ENCODE results near the gene ARHGAP42. TPM values are rescaled to one million over a fixed set of nuclear protein-coding genes. Genes with fewer than 3 reads are reported as not detected.
"Not testable (repeated sequence)": the region's sequence is repeated elsewhere in the genome, so short reads cannot be mapped to it uniquely, and the experiment has no call there.

ARHGAP42 gene, protein sequence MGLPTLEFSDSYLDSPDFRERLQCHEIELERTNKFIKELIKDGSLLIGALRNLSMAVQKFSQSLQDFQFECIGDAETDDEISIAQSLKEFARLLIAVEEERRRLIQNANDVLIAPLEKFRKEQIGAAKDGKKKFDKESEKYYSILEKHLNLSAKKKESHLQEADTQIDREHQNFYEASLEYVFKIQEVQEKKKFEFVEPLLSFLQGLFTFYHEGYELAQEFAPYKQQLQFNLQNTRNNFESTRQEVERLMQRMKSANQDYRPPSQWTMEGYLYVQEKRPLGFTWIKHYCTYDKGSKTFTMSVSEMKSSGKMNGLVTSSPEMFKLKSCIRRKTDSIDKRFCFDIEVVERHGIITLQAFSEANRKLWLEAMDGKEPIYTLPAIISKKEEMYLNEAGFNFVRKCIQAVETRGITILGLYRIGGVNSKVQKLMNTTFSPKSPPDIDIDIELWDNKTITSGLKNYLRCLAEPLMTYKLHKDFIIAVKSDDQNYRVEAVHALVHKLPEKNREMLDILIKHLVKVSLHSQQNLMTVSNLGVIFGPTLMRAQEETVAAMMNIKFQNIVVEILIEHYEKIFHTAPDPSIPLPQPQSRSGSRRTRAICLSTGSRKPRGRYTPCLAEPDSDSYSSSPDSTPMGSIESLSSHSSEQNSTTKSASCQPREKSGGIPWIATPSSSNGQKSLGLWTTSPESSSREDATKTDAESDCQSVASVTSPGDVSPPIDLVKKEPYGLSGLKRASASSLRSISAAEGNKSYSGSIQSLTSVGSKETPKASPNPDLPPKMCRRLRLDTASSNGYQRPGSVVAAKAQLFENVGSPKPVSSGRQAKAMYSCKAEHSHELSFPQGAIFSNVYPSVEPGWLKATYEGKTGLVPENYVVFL
- 3.7 TPM for polyA plus RNA-seq (2012; ENCODE audit: insufficient read depth, insufficient read length)

DNA sequence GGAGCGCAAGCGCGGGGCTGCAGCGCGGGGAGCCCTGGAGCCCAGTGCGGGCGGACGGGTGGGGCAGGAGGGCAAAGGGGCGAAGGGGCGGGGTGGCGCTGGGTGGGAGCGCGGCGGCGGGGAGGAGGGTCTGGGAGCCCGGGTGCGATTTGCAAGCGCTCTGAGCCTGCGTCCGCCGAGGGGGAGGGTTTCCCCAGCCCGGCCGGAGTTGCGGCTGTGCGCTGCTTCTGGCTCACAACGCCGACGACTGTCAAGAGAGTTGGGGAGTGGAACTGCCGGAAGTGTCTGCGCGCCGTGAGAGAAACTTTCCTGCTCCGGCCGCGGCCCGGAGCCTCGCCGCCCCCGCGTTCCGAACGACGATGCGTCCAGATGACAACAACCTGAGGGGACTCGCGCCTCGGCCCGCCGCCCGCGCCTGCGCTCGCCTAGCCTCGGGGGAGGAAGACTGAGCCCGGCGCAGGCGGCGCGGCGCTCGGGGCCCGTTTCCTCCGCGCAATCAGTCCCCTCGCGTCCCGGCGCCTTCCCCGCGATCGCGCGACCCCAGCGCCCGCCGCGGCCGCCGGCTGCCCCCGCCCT, at the start of gene ARHGAP42:
TSS of gene ARHGAP42 (plus strand) at position 235 of the 576 bp plus-strand sequence. CDS start 391 bp downstream, outside the sequence.
- peak; percentile 49 for DNase-seq (ENCODE audit: low read depth, low spot score)
- peak within 1 kb of the TSS; percentile 72 for H3K4me3 ChIP-seq (ENCODE audit: low read length)

DNA sequence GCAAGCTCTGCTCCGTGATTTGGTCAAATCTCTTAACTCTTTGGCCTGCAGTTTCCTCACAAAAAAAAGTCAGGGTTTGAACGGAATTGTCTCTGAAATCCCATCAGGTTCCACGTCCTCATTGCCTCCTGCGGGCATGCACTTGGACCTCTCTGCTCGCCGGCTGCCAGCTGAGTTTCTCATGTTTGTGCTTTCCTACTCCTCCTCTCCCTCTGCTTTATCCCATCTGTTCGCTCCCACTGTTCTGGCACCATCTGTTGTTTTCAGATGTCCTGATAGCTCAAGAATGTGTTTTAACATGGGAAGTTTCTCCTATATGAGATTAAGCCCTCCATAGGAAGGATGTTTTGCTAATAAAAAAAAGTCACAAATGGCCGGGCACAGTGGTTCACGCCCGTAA, 49.4 kb upstream of the ARHGAP42 start:
- DNase-seq (ENCODE audit: low read depth, low spot score) = no peak
- no peak overlapping the region for H3K4me3 ChIP-seq (ENCODE audit: low read length)

DNA sequence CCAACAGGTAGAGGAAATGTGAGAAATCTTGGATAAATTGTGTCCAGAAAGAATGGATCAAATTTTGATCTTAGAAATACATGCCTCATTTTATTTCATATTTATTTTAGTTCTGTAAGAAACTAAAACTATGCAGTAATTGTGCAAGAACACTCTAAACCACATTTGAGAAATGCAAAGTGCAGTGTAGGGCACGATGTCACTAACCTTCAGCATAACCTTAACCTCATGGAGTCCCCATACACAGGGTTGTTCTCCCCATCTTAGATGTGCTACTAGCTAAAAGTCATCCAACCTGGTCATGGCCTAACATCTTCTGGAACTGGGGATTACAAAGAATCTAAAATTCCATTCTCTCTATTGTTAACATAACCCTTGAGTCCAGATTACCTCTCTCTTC, 48.4 kb upstream of the ARHGAP42 start:
- no peak overlapping the region for H3K4me3 ChIP-seq (ENCODE audit: low read length)

DNA sequence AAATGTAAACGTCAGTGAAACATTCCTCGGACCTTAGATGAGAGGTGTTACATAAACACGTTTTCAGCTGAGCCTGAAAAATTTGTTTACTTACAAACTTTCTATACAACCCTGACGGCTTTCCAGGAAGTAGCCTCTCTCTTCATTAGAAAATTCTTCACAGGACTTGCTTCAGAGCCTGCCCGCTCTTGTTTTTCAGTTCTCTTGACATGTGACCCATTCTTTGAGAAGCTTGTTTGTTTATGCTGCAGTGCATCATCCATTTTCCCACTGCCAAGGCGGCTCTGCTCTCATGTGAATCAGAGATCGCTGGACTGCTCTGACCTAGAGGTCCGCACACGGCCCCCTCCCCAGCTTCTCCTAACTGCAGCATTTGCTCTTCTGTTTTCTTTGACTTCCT, 47.9 kb upstream of the ARHGAP42 start:
- DNase-seq (ENCODE audit: low read depth, low spot score) = no peak
- H3K4me3 ChIP-seq (ENCODE audit: low read length) = no peak overlapping the region

More for the DNA sequence above, 48.4 kb upstream of the ARHGAP42 start:
- DNase-seq (ENCODE audit: low read depth, low spot score) = no peak

DNA sequence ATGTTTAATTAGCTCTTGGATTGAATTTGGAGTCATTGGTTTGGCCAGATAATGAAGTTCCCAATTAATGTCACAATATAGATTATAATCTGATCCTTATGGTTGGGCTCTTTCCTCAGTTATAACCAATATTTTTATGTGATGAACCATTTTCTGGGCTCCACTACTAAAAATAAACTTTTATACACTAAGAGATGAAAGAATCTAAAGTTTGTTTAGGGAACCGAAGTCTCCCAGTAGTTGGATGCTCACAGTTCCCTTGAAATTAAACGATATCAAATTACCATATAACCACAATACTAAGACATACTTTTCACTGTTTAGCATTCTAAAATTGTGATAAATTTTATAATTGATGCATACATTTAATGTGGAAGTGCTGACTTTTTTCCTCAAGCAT, 47.0 kb upstream of the ARHGAP42 start:
- DNase-seq (ENCODE audit: low read depth, low spot score) = no peak
- H3K4me3 ChIP-seq (ENCODE audit: low read length) = no peak overlapping the region

DNA sequence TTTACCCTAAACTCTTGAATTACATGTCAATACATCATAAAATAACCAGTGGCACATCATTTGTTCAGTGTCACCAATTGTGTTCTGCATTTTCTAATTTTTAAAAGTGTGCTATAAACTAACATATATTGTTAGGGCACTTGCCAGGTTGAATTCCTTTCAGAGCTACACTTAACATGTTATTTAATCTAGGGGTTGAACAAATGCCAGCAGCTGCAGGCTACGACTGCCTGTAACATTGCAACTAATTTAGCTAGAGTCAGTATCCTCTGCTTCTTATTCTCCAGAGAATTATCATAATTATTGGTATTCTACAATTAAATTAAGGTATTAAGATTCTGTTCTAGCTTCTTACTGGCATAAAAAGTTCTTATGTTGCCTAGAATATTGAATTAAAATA, 46.4 kb upstream of the ARHGAP42 start:
- DNase-seq (ENCODE audit: low read depth, low spot score) = no peak
- H3K4me3 ChIP-seq (ENCODE audit: low read length) = no peak overlapping the region

DNA sequence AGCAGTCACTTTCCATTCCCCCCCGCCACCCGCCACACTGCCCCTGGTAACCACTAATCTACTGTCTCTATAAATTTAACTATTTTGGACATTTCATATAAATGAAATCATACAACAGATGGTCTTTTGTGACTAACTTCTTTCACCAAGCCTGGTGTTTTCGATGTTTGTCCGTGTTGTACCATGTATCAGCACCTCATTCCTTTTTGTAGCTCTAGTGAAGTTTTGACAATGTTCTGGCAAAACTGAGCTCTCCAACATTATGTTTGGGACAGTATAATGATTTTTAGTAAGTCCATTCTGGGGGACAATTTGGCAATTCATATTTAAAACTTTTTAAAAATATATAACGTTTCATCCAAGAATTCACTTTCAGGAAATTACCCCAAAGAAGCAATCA, 45.6 kb upstream of the ARHGAP42 start:
- no peak overlapping the region for H3K4me3 ChIP-seq (ENCODE audit: low read length)
- no peak for DNase-seq (ENCODE audit: low read depth, low spot score)

DNA sequence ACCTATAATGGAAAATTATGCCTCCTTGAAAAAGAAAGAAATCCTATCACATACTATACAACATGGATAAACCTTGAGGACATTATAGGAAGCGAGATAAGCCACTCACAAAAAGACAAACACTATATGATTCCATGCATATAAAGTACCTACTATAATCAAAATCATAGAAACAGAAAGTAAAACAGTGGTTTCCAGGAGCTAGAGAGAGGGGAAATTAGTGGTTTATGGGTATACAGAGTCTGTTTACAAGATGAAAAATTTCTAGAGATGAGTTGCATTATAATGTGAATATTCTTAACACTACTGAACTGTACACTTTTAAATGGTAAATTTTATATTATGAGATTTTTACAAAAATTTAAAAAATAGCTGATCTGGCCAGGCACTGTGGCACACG, 40.5 kb upstream of the ARHGAP42 start:
- no peak for DNase-seq (ENCODE audit: low read depth, low spot score)
- no peak overlapping the region for H3K4me3 ChIP-seq (ENCODE audit: low read length)

DNA sequence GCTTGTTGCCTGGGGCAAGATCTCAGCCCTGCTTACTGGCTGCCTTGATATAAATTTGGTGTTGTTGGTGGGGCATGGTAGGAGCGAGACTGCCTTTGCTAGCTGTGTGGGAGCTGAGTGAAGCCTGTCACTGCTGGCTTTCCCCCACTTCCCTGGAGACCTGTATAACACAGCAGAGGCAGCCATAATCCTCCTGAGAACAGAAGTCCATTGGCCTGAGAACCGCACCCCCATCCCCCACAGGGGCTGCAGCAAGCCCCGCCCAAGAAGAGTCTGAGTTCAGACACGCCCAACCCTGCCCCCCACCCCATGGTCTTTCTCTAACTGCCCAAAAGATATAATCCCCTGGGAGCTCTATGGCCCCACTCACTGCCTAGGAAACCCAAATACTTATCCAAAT, 39.2 kb upstream of the ARHGAP42 start:
- DNase-seq (ENCODE audit: low read depth, low spot score) = no peak

DNA sequence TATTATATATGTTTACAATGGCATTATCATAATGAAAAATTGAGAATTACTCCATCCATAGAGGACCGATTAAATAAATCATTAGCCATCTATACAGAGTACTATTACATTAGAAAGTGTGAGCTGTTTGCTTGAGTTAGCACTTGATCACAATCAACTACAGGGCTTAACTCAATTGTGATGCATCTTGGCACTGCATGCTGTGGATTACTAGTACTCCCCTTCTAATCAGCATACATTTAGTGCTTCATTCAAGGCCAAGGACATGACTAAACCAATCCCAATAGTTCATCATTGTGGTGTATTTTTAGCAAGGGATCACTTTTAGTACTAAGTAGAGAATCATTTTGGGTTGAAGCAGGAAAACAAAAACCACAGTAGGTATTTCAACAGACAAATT, 23.5 kb upstream of the ARHGAP42 start:
- H3K4me3 ChIP-seq (ENCODE audit: low read length) = no peak overlapping the region
- DNase-seq (ENCODE audit: low read depth, low spot score) = no peak

More for the DNA sequence above, 39.2 kb upstream of the ARHGAP42 start:
- H3K4me3 ChIP-seq (ENCODE audit: low read length) = no peak overlapping the region

DNA sequence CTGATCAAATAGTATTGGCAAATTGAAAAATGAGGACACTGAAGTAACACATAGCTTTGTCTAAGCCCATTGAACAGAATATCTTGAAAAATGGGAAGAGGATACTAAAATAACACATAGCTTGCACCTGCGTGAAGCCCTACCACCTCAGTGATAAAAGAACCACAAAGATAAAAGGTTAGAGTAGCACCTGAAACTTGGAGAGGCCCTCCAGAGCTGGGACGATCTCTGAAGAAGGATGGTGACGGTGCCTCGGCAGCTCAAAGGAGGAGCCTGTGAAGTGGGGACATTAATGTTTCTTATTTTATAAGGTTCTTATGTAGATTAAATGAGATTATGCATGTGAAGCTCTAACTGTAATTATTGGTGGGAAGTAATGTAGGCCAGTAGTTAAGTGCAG, 23.1 kb upstream of the ARHGAP42 start:
- H3K4me3 ChIP-seq (ENCODE audit: low read length) = no peak overlapping the region
- no peak for DNase-seq (ENCODE audit: low read depth, low spot score)

DNA sequence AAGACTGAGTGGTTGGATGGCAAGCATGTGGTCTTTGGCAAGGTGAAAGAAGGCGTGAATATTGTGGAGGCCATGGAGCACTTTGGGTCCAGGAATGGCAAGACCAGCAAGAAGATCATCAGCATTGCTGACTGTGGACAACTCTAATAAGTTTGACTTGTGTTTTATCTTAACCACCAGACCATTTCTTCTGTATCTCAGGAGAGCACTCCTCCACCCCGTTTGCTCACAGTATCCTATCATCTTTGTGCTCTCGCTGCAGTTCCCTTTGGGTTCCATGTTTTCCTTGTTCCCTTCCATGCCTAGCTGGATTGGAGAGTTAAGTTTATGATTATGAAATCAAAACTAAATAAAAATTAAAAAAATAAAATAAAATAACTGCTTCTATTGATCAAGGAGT, 20.3 kb upstream of the ARHGAP42 start:
- not testable (repeated sequence) for DNase-seq (ENCODE audit: low read depth, low spot score); H3K4me3 ChIP-seq (ENCODE audit: low read length)

DNA sequence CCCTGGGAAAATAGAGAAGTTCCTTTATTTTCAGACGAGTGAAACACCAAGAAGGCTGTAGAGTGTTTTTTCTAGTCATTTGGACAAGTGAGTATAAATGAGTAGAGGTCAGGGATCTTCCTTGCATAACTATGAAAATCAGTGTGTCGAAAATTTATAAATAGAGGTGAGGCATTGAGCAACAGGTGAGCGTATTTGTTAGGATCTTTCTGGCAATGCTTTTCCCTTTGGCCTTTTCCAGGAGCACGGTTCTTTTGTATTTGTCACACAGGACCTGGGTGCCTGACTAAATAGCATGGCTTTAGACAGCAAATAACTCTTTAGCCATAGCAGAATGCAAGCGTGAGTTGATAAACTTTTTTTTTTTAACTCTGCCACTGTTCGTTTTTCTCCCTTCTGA, 19.6 kb upstream of the ARHGAP42 start:
- H3K4me3 ChIP-seq (ENCODE audit: low read length) = no peak overlapping the region
- no peak for DNase-seq (ENCODE audit: low read depth, low spot score)

DNA sequence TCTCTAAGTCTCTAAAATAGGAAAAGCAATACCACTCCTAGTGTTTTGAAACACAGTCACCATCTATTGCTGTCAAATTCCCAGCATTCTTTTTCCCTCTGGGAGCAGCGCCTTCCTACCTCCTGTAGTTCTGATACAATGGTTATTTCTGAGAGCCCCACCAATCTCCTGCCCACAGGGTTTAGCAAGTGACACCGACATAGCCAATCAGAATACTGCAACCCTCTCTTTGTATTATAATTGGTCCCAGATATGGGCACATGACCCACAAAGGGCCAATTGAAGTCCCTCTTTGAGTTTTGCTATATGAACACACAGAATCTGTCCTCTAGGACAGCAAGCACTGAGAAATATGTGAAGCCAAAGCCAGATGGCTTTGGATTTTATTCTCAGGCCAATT, 16.9 kb upstream of the ARHGAP42 start:
- no peak overlapping the region for H3K4me3 ChIP-seq (ENCODE audit: low read length)
- DNase-seq (ENCODE audit: low read depth, low spot score) = no peak

DNA sequence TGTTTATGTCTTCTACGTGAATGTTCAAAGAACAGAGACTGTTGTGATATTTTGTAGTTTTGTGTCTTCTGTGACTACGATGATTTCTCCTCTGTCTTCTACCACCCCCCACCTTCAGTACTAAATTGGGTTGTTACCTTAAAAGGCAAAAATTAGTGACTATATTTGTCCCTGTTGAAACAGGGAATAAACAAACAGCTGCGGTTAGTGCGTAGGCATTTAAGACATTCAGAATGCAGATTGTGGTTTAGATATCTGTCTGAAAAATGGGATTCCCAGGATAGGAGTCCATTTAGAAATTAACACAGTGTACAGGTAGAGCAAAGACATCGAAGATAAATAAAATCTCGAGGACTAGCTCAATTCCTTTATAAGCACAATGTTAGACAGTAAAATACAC, 15.6 kb upstream of the ARHGAP42 start:
- DNase-seq (ENCODE audit: low read depth, low spot score) = no peak
- no peak overlapping the region for H3K4me3 ChIP-seq (ENCODE audit: low read length)

DNA sequence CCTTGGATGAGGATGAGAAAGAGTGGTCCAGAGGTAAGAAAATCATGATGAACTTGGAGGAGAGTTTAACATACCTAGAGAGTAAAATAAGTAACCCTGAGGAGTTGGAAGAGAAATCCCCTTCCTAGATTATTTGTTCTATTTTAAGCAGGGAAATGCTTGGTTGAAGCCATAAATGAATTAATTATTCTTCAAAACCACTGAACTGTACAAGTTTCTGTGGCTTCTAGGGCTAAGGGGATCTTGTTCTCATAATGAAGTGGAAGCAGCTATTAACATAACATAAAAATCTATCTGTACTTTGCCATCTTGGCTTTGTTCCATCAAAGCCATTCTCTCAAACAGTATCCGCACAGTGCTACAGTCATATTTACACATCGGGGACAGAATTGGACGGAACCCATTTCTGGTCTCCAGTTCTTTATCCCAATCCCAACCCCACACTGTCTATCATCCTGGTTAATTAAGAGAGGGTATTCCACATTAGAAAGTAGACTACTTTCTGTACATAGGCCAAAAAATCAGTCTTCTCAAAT, 14.5 kb upstream of the ARHGAP42 start:
- DNase-seq (ENCODE audit: low read depth, low spot score) = no peak

DNA sequence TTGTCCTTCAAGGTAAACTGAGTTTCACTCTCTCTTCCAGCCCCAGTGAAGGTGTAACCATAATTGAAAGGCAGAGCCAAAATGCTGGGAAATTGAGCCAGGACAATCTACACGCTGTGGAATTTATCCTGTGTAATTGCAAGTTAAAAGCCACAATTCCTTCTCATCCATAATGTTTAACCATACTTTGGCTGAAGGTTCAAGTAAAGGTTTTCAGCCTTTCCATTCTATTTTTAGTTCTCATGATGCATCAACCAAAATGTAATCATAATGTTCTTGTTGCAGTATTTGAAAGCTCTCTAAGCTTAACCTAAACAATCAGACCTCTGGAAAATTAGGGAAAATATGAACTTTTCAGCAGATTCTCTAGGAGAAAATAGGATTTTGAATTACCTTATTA, 14.0 kb upstream of the ARHGAP42 start:
- no peak overlapping the region for H3K4me3 ChIP-seq (ENCODE audit: low read length)
- no peak for DNase-seq (ENCODE audit: low read depth, low spot score)

More for the DNA sequence above, 14.5 kb upstream of the ARHGAP42 start:
- no peak overlapping the region for H3K4me3 ChIP-seq (ENCODE audit: low read length)

DNA sequence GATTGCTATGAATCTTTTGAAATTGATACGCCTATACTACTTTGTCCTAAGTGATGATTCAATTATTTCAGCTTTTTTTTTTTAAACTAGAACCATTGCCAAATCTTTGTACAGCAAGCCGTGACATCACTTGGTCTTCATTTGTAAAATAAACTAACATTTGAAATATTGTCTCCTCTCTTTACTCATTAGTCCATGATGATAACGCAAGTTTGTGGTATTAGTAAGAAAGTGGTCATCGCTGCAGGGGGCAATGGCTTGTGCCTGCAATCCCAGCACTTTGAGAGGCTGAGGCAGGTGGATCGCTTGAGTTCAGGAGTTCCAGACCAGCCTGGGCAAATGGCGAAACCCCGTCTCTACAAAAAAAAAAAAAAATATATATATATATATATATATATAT, 12.9 kb upstream of the ARHGAP42 start:
- no peak overlapping the region for H3K4me3 ChIP-seq (ENCODE audit: low read length)
- no peak for DNase-seq (ENCODE audit: low read depth, low spot score)

DNA sequence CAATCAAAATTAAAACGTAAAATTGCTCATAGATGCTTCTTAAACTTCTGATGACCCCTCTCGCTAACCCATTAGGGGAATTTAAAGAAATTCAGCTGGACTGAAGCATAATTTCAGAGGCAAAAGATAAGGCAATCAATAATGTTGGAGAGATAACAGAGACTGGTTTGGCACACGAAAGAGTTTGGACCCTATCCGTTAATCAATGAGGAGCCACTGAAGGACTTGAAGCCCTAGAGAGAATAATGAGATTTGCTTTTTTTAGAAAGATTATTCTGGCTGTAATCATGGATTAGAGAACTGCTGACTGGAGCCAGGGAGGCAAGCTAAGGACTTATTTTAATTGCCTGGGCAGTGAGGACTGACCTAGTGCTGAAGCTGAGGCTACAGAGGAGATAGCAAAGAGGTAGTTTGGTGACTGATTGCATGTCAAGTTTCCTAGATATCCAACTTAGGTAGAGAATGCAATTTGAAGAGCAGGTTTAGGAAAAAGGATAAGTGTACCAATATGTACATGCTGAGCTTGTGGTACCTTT, 11.9 kb upstream of the ARHGAP42 start:
- DNase-seq (ENCODE audit: low read depth, low spot score) = no peak
- no peak overlapping the region for H3K4me3 ChIP-seq (ENCODE audit: low read length)

Data from Jurkat, Clone E6-1 (cell line).